Activated naive CD4-positive, alpha-beta T cell (primary cell): ENCODE measurements around the gene EPHA7.

Source experiments
- DNase-seq, 4 experiments: peaks; one replicate each; lab custom pipeline; 2025; lab: John Stamatoyannopoulos, UW

The EPHA7 gene

GRCh38 chr6:93419304-93420162 lies at the start of gene EPHA7:
Gene EPHA7 (minus strand): TSS chr6:93419559. CDS start chr6:93419341, 218 bp downstream.
- DNase-seq, result no peak

- no peak for DNase-seq
These were observed 48.9 kb upstream of the EPHA7 start for GRCh38 chr6:93468291-93468690.

GRCh38 chr6:93454533-93454932 lies 35.2 kb upstream of the EPHA7 start:
- no peak for DNase-seq

- no peak for DNase-seq
These were observed 34.6 kb upstream of the EPHA7 start for GRCh38 chr6:93453956-93454355.

- no peak for DNase-seq
These were observed 28.5 kb upstream of the EPHA7 start for GRCh38 chr6:93447874-93448273.

- no peak for DNase-seq
These were observed 18.1 kb upstream of the EPHA7 start for GRCh38 chr6:93437491-93437890.

GRCh38 chr6:93433592-93433991 lies 14.2 kb upstream of the EPHA7 start:
- DNase-seq, result no peak

GRCh38 chr6:93424303-93425064 lies 5.1 kb upstream of the EPHA7 start:
- DNase-seq, result no peak

GRCh38 chr6:93423542-93423941 lies 4.2 kb upstream of the EPHA7 start:
- DNase-seq, result no peak

- no peak for DNase-seq
These were observed 920 bp upstream of the EPHA7 start for GRCh38 chr6:93420163-93420795.

GRCh38 chr6:93418408-93419303 lies 703 bp downstream of the EPHA7 start:
- DNase-seq, result no peak

GRCh38 chr6:93418033-93418407 lies 1.3 kb downstream of the EPHA7 start:
- DNase-seq, result no peak

- no peak for DNase-seq
These were observed 1.8 kb downstream of the EPHA7 start for GRCh38 chr6:93417421-93418013.

GRCh38 chr6:93416571-93417420 lies 2.6 kb downstream of the EPHA7 start:
- DNase-seq, result no peak

- no peak for DNase-seq
These were observed 6.2 kb downstream of the EPHA7 start for GRCh38 chr6:93413190-93413589.

- no peak for DNase-seq
These were observed 6.9 kb downstream of the EPHA7 start for GRCh38 chr6:93412452-93412851.

- no peak for DNase-seq
These were observed 12.2 kb downstream of the EPHA7 start for GRCh38 chr6:93407186-93407585.

- no peak for DNase-seq
These were observed 16.0 kb downstream of the EPHA7 start for GRCh38 chr6:93403390-93403789.

GRCh38 chr6:93398723-93399122 lies 20.6 kb downstream of the EPHA7 start:
- no peak for DNase-seq

- DNase-seq, result no peak
These were observed 24.9 kb downstream of the EPHA7 start for GRCh38 chr6:93394471-93394870.
